Mammary epithelial cell (primary cell): ENCODE measurements around the gene MAP3K6.

Experiments used
- EZH2 ChIP-seq: IDR thresholded peaks from 2 replicates; pipeline ENCODE4 v1.6.1; 2012; ENCODE audit warnings: low read length, inconsistent platforms, borderline replicate concordance
- TF ChIP-seq, protein P1 (sequence below), 2 donors: IDR thresholded peaks in 1 of 2; conservative IDR thresholded peaks in 1 of 2; 2 replicates each; pipeline ENCODE4 v1.5.1; 2011 to 2012; ENCODE audit warnings: inconsistent platforms in 2 of 2, low read length in 2 of 2, mild to moderate bottlenecking in 2 of 2, control low read depth in 1 of 2, low read depth in 1 of 2; ENCODE audit not compliant: insufficient read depth in 1 of 2; ENCODE audit errors: extremely low read depth in 1 of 2

- TF ChIP-seq EZH2, result no peak
- TF ChIP-seq, protein P1, sequence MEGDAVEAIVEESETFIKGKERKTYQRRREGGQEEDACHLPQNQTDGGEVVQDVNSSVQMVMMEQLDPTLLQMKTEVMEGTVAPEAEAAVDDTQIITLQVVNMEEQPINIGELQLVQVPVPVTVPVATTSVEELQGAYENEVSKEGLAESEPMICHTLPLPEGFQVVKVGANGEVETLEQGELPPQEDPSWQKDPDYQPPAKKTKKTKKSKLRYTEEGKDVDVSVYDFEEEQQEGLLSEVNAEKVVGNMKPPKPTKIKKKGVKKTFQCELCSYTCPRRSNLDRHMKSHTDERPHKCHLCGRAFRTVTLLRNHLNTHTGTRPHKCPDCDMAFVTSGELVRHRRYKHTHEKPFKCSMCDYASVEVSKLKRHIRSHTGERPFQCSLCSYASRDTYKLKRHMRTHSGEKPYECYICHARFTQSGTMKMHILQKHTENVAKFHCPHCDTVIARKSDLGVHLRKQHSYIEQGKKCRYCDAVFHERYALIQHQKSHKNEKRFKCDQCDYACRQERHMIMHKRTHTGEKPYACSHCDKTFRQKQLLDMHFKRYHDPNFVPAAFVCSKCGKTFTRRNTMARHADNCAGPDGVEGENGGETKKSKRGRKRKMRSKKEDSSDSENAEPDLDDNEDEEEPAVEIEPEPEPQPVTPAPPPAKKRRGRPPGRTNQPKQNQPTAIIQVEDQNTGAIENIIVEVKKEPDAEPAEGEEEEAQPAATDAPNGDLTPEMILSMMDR (conservative IDR thresholded peaks at IDR 0.05 in 1 of 2, IDR thresholded peaks at IDR 0.05 in 1 of 2; ENCODE audit: extremely low read depth in 1 of 2, insufficient read depth in 1 of 2, low read depth in 1 of 2, low read length in 2 of 2), result no peak
These were observed 1.2 kb downstream of the MAP3K6 start for GRCh38 chr1:27365372-27366112.
